ENCODE results near the gene CDCA4. TPM values are rescaled to one million over a fixed set of nuclear protein-coding genes. Genes with fewer than 3 reads are reported as not detected.

The CDCA4 gene
- polyA plus RNA-seq, 4 donors = 18.2 to 26.9 (median 21.3) TPM

DNA sequence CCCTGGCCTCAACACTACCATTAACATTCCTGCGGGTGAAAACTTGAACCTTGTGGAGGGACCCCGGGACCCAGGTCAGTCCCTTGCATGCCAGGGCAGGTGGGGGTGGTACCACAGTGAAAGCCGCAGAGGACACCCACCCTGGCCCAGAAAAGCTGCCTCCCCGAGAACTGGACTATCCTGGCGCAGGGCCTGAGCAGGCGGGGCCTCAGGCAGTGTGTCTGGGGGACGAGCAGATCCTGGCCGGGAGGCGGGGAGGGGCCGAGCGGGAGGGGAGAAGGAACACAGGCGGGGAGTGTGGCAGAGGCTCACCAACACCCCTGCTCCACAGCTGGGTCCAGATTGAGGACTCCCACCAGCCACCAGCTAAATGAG, 52.7 kb downstream of the CDCA4 start:
- DNase-seq (ENCODE audit: low read depth in 4 of 4, low spot score in 3 of 4) = no peak

DNA sequence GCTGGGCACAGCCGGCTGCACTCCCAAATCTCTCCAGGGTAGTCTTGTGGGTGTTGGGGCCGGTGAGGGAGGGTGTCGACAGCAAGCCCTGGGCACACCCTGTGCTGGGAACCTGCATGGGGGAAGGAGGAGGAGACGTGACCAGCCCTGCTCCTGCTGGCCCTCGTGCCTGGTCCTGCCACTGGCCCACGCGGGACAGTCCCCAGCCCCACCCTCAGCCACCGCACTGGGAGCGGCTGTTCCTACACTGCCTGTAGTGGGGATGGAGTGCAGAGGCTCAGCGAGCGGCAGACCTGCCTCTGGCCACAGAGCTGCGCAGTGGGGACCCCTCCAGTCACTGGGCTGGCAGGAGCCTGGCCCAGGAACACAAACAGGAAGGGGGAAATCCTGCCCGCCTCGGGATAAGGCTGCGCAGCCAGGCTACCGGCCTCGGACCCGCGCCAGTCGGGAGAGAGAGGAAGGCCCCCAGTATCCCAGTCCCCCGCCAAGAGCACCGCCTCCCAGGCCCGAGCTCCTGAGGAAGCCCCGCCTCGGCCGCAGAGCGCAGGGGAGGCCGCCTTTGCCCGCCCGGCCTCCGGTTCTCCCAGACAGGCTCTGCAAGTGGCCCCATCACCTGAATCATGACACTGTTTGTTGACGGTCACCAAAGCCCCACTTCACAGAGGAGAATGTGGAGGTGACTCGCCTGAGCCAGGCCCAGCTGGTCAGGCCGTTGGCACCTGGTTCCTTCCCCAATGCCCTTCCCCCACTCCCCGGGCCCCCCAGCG, 53.3 kb downstream of the CDCA4 start:
- DNase-seq (ENCODE audit: low read depth in 4 of 4, low spot score in 3 of 4) = no peak

GRCh38 chr14:104966981-104967385, 53.9 kb downstream of the CDCA4 start:
- DNase-seq (ENCODE audit: low read depth in 4 of 4, low spot score in 3 of 4) = no peak

- DNase-seq (ENCODE audit: low read depth in 4 of 4, low spot score in 3 of 4) = no peak
Measured at GRCh38 chr14:104966261-104966865, 54.5 kb downstream of the CDCA4 start.

DNA sequence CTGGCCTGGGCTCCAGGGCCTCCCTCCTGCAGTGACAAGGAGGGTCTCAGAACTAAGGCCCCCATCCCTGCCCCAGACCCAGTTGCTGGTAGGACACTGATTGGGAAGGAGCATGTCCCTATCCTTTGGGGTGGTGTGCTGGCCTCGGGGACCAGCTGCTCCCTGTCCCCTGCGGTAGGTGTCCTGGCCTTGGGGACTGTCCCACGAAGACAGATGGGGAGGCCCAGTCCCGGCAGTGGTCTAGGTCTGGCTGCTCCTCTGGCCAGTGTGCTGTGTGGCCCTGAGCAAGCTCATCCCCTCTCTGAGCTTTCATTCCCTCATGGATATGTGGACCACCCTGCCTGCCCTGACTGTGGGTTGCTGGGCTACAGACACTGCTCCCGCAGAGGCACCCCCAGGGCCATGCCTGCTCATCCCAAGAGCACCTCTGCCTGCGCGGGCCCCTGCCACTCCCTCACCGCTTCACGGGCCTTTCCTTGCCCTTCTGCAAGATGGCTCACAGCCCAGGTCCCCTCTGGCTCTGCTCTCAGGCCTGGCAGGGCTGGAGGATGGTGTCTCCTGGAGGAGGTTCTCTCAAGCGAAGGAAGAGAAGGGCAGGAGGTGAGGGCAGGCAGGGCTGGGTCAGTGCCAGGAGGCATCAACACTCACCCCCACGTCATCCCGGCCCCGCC, 55.2 kb downstream of the CDCA4 start:
- DNase-seq (ENCODE audit: low read depth in 4 of 4, low spot score in 3 of 4) = no peak

- no peak for DNase-seq (ENCODE audit: low read depth in 4 of 4, low spot score in 3 of 4)
Measured at GRCh38 chr14:104964546-104964945, 56.3 kb downstream of the CDCA4 start.

Other genes with a start within 250 kb of the CDCA4 start
- 100 to 1,000 TPM in 1 of 4 donors, 10 to 100 TPM in 3; 98.4 to 122 (median 99.0) TPM for gene AKT1, start 225.3 kb downstream of the CDCA4 start, polyA plus RNA-seq (ENCODE audit: insufficient read length in 4 of 4)
- gene ZBTB42, start 220.0 kb downstream of the CDCA4 start, polyA plus RNA-seq (ENCODE audit: insufficient read length in 4 of 4) = 1 to 10 TPM; 2.0 to 4.7 (median 3.9) TPM
- 10 to 100 TPM in 2 of 4 donors, 1 to 10 TPM in 2; 3.6 to 21.2 (median 11.1) TPM for gene CEP170B, start 155.8 kb downstream of the CDCA4 start, polyA plus RNA-seq (ENCODE audit: insufficient read length in 4 of 4)
- gene PLD4, start 96.2 kb downstream of the CDCA4 start, polyA plus RNA-seq (ENCODE audit: insufficient read length in 4 of 4) = 1 to 10 TPM; 2.2 to 8.0 (median 3.4) TPM
- 1 to 10 TPM; 1.5 to 7.2 (median 2.4) TPM for gene AHNAK2, start 42.7 kb downstream of the CDCA4 start, polyA plus RNA-seq (ENCODE audit: insufficient read length in 4 of 4)
- gene CLBA1, start 35.3 kb downstream of the CDCA4 start, polyA plus RNA-seq (ENCODE audit: insufficient read length in 4 of 4) = 10 to 100 TPM in 3 of 4 donors, 1 to 10 TPM in 1; 7.2 to 30.3 (median 24.5) TPM
- gene GPR132, start 44.3 kb upstream of the CDCA4 start, polyA plus RNA-seq (ENCODE audit: insufficient read length in 4 of 4) = 1 to 10 TPM in 1 of 4 donors, under 1 TPM in 3; 0.24 to 1.1 (median 0.50) TPM
- 10 to 100 TPM in 1 of 4 donors, 1 to 10 TPM in 3; 5.4 to 10.9 (median 7.4) TPM for gene JAG2, start 147.7 kb upstream of the CDCA4 start, polyA plus RNA-seq (ENCODE audit: insufficient read length in 4 of 4)
- 10 to 100 TPM in 3 of 4 donors, 1 to 10 TPM in 1; 8.9 to 43.0 (median 24.6) TPM for gene NUDT14, start 160.2 kb upstream of the CDCA4 start, polyA plus RNA-seq (ENCODE audit: insufficient read length in 4 of 4)
- gene BTBD6, start 227.4 kb upstream of the CDCA4 start, polyA plus RNA-seq (ENCODE audit: insufficient read length in 4 of 4) = 10 to 100 TPM; 33.2 to 39.3 (median 35.7) TPM

Data from left renal pelvis (tissue), 4 donors.